NCI-H1417 treated with DMSO at 0.1 percent for 48 hours (cell line): ENCODE measurements around the gene MYO15B.
"Not testable (repeated sequence)": the region's sequence is repeated elsewhere in the genome, so short reads cannot be mapped to it uniquely, and the experiment has no call there.

Experiments
- DNase-seq: peaks from one replicate; lab custom pipeline; 2025; lab: John Stamatoyannopoulos, UW

The MYO15B gene

DNA sequence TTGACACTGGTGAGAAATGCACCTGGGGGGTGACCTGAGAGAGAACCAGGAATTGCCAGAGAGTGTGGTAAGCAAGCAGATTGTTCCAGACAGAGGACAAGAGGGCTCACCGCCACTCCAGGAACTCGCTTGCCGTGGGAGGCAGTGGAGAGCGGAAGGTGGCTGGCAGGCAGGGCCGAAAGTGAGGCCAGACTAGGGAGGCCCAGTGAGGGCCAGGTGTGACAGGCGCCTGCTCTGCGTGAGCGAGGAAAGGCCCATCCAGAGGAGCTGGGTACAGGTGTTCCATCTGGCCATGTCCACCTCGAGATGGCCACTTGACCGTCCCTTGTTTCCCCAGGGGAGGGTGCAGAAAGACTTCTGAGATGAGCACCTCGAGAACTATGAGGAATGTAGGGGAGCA is 11.9 kb upstream of the MYO15B start:
- DNase-seq: no peak

DNA sequence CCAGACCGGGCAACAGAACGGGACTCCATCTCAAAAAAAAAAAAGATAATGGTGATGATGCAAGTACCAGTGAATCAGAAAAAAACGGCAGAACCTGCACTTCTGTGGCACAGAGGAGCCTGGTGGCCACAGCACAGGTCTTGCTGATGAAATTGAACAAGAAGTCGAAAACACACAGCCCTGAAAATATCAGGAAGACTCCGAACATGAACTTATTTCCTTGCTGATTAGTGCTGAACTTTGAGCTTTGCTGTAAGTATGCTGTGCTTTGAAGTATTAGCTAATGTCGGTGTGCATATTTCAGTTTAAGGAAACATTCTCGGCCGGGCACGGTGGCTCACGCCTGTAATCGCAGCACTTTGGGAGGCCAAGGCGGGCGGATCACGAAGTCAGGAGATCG is 10.9 kb upstream of the MYO15B start:
- DNase-seq: no peak

DNA sequence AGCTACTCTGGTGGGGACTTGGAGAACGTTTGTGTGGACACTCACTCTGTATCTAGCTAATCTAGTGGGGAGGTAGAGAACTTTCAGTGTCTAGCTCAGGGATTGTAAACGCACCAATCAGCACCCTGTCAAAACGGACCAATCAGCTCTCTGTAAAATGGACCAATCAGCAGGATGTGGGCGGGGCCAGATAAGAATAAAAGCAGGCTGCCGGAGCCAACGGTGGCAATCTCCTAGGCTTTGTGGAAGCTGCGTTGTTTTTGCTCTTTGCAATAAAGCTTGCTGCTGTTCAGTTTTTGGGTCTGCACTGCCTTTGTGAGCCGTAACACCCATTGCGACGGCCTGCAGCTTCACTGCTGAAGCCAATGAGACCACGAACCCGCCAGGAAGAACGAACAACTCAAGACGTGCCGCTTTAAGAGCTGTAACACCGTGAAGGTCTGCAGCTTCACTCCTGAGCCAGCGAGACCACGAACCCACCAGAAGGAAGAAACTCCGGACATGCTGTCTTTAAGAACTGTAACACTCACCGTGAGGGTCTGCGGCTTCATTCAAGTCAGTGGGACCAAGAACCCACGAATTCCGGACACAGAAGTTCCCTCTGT is 6.4 kb upstream of the MYO15B start:
- not testable (repeated sequence) for DNase-seq

DNA sequence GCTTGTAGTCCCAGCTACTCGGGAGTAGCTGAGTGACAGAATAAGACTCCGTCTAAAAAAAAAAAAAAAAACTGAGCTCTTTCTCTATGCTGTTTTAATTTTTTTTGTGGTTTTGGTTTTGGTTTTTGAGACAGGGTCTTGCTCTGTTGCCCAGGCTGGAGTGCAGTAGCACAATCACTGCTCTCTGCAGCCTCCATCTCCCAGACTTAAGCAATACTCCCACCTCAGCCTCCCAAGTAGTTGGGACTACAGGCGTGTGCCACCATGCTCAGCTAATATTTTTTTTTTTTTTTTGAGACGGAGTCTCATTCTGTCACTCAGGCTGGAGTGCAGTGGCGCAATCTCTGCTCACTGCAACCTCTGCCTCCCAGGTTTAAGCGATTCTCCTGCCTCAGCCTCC is 4.4 kb upstream of the MYO15B start:
- DNase-seq: not testable (repeated sequence)

DNA sequence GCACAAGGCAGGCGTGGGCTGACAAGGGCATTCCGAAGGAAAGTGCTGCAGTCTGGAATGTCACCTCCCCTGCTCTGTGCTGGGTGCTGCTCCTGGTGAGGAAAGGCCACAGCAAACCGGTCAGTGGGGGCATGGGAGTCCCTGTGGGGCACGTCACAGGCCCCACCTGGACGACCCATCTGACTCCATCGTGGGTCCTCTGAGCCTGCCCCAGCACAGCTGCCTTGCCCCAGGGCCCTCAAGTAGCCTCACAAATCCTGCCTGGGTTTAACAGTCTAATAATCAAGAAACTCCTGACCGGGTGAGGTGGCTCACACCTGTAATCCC is 2.8 kb upstream of the MYO15B start:
- no peak for DNase-seq

DNA sequence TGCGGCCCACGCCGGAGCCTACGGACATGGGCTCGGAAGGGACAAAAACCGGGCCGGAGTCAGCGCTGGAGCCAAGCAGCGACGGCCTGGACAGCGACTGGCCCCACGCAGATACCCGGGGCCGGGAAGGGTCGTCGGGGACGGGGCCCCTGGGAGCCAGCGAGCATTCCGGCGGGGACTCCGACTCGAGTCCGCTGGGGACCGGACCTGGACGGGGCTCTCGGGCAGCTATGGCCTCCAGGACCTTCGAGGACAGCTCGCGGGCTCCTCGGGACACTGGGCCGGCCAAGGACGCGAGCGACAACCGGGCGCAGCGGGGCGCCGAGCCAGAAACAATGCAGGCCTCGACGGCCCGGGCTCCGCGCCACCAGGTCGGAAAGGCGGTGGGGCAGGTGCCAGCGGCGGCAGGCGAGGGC is 1.0 kb downstream of the MYO15B start:
- DNase-seq: no peak

DNA sequence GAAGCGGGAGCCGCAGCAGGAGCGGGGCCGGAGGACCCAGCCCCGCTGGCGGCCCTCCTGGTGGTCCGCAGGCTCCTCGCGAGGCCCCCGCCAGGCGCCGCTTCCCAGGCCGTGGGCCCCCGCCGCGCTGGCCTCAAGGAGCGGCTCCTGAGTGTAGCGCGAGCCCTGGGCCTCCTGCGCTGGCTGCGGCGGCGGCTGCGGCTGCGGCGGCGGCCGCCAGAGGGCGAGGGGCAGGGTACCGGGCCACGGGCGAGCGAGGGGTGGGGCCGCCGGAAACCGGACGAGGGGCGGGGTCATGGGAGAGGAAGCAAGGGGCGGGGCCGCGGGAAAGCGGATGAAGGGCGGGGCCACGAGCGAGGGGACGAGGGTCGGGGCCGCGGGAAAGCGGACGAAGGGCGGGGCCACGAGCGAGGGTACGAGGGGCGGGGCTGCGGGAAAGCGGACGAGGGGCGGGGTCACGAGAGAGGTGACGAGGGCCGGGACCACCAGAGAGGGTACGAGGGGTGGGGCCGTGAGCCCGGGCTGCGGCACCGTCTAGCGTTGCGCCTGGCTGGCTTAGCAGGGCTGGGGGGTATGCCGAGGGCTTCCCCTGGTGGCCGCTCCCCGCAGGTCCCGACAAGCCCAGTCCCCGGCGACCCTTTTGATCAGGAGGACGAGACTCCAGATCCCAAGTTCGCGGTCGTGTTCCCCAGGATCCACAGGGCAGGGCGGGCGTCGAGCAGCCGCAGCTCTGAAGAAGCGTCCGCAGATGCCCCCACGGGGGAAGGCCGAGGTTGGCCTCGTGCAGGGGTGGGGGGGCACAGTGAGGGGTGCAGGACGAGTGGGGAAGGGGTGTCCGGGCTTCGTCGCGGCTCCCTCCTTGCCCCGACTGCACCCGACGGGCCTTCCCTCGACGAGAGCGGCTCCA is 1.7 kb downstream of the MYO15B start:
- DNase-seq: peak; percentile 21

DNA sequence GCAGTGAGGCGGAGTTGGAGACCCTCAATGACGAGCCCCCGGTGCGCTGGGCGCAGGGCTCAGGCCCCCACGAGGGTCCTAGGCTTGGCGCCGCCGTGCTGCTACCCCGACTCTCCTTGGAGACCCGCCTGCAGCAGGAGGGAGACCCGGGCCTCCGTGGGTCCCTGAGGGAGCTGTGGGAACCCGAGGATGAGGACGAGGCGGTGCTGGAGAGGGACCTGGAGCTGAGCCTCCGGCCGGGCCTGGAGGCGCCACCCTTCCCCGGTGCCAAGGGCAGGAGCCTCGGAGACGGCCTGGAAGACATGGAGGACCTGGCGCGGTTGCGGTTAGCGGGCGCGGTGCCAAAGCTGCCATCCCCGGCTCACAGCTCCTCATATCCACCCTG is 2.3 kb downstream of the MYO15B start:
- DNase-seq: no peak

DNA sequence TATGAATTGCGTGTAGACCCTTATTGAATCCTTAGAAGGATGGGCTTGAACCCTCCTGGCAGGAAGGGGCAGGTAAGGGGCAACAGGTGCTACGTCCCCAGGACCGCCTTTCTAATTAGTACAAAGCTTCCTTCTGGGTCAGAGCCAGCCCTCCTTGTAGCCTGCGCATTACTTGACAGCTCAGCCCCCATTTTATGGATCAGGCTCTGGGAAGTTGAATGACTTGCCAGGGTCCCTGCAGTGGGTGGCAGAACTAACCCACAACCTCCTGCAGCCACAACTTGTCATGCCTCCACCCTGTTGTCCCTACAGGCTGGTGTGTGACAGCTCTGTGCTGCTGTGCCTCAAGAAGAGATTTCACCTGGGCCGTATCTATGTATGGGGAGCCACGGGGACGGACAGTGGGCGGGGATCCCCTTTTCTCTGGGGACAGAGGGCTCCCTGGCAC is 2.7 kb downstream of the MYO15B start:
- no peak for DNase-seq

DNA sequence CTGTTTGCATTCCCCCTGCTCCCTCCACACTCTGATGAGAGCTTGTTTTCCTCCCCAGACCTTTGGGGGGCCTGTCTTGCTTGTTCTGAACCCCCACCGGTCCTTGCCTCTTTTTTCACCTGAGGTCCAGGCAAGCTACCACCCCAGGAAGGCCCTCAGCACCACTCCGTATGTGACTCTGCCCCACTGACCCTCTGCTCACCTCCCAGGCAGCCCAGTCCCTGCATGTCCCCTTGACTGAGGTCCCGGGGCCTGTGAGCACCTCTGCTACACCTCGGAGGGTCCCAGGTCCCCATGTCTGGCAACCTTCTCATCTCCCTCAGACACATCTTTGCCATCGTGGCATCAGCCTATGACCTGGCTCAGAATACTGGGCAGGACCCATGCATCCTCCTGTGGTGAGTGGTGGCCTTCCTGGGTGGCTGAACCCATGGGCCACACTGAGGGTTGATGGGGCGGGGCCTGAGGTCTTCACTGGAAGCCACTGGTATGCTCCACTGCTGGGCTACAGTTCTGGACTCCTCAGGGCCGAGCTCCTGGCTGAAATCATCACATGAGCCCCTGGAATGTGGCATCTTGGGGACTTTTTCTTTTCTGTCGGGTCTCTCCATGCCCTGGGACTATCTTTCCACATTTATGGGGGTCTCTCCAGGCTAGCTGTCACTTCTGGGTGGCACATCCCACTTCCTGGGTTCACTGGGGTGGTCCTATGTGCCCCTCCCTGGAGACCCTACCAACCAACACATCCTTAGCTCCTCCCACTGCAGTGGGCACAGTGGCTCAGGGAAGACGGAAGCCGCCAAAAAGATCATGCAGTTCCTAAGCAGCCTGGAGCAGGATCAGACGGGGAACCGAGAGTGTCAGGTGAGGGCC is 3.5 kb downstream of the MYO15B start:
- no peak for DNase-seq

DNA sequence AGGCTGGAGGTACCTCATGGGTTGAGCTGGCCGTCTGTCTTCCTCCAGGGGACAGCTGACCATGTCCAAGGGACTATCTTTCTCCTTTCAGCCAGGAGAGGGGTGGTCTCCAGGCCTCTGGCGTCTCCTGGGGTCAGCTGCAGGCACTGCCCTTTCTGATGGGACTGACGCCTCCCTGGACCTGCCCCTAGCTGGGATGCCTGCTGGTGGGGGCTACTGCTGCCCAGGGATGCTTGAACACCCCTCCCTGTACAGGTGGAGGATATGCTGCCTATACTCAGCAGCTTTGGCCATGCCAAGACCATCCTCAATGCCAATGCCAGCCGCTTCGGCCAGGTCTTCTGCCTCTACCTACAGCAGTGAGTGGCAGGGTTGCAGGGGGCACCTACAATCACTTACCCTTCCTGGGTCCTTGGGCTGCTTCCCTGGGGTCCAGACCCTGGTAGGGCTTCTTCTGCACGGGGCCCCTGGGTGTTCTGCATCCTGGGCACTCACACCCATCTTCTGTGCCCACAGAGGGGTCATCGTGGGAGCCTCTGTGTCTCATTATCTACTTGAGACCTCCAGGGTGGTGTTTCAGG is 4.2 kb downstream of the MYO15B start:
- DNase-seq: no peak

DNA sequence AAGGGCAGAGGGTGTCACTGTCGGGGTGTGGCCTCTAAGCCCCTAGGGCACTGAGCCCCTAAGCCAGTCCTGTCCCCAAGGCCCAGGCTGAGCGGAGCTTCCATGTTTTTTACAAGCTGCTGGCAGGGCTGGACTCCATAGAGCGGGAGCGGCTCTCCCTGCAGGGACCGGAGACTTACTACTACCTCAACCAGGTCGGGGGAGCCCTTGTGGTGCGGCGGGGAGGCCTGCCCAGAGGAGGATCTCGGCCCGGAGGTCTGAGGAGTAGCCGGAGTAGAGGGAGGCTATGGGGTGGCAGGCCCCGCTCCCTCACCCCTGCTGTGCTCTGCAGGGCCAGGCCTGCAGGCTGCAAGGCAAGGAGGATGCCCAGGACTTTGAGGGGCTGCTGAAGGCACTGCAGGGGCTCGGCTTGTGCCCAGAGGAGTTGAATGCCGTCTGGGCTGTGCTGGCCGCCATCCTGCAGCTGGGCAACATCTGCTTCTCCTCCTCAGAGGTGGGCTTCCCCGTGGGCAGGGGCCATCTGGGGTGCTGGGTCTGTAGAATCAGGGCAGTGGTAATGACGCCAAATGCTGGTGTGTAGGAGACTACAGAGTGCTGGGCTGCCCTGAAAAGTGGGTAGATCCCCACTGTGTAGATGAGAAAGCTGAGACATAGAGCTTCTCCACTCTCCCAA is 4.9 kb downstream of the MYO15B start:
- no peak for DNase-seq

DNA sequence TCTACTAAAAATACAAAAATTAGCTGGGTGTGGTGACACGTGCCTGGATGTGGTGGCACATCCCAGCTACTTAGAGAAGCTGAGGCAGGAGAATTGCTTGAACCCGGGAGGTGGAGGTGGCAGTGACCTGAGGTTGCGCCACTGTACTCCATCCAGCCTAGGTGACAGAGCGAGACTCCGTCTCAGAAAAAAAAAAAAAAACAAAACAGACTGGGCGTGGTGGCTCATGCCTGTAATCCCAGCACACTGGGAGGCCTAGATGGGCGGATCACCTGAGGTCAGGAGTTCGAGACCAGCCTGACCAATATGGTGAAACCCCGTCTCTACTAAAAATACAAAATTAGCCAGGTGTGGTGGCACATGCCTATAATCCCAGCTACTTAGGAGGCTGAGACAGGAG is 5.8 kb downstream of the MYO15B start:
- not testable (repeated sequence) for DNase-seq

DNA sequence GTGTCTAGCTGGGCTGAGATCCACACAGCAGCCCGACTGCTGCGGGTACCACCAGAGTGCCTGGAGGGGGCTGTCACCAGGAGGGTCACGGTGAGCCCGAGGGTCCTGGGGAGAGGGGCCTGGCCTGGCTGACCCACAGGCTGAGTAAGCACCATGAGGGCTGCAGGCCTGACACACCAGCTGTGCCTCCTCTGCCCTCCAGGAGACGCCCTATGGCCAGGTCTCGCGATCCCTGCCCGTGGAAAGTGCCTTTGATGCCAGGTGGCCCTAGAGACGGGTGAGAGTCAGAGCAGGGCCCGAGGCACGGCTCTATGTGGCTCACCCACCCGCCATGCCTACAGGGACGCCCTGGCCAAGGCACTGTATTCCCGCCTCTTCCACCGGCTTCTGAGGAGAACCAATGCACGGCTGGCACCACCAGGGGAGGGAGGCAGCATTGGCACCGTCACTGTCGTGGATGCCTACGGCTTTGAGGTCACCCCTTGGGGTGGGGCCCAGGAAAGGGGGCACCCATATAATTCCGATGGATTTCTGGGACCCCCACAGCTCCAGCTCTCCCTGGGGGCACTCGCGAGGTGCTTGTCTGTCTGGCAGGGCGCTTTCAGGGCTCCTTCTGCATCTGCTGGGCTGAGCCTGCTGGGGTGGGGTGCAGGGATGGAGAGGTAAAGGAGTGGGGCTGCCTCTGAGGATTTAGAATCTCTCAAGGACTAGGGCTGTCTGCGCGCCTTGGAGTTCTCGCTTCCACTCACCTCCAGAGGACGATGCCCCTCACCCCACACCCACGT is 7.1 kb downstream of the MYO15B start:
- no peak for DNase-seq

DNA sequence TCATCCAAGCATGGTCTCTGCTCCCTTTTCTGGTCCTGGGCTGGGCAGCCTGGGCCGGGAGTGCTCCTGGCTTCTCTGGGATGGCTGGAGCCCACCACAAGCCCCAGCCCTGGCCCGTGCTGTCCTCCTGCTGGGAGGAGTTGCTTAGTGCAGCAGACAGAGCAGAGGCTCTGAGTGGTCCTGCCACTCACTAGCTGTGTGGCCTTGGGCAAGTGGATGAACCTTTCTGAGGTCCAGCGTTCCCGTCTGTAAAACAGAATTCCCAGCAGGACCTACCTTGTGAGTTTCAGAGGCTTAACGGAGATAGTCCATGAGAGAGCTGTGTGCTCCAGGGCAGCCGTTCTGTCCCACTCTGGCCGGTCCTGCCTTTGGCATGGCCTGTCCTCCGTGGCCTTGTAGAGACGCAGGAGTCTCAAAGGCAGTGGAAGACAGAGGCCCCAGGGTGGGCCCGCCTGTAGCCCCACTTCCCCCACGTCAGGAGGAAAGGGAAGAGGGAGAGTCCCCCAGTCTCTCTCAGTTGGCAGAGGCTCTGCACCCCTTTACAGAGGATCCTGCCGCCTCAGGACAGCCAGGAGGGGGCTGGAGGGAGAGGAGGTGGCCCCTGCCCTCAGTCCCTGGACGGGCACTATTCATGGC is 7.8 kb downstream of the MYO15B start:
- DNase-seq: no peak

DNA sequence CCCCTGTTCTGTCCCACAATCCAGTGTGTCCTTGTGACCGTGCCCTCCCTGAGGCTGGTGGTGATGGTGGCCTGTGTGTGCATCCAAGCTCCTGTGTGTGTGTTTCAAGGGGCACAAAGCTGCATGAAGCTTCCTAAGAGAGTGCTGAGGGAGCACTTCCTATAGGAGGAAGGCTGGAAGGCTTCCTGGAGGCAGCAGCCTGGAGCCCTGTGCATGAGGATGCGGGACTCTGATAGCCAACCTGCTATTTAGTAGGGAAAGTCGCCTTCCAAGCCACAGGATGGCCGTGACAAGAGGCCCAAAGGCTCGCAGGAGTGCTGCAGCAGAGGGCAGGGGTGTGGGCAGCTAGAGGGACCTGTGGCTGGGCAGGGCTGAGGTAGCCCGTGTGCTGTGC is 8.3 kb downstream of the MYO15B start:
- no peak for DNase-seq

DNA sequence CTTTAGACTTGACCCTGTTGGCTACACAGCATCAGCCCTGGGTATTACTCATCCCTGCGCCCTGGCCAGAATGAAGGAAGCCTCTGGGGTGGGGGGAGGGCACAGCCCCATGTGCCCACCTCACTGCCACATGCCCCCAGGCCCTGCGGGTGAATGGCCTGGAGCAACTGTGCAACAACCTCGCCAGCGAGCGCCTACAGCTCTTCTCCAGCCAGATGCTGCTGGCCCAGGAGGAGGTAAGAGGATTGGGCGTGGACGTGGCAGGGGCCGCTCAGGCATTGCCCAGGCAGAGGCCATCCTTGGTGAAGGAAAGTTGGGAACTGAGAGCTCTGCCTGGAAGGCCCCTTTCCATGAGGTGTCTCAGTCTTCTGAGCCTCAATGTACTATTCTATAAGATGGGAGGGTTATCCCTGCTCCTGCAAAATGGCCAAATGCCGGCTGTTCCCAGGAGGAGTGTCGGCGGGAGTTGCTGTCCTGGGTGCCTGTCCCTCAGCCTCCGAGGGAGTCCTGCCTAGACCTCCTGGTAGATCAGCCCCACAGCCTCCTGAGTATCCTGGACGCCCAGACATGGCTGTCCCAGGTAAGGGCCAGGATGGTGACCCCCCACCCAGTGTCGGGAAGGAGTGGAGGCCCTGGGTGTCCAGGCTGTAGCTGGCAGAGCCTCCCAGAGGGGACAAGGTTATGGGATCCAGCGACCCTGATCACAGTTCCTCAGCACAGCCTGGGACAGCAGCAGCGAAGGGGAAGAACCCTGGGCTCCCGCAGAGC is 8.9 kb downstream of the MYO15B start:
- DNase-seq: no peak

DNA sequence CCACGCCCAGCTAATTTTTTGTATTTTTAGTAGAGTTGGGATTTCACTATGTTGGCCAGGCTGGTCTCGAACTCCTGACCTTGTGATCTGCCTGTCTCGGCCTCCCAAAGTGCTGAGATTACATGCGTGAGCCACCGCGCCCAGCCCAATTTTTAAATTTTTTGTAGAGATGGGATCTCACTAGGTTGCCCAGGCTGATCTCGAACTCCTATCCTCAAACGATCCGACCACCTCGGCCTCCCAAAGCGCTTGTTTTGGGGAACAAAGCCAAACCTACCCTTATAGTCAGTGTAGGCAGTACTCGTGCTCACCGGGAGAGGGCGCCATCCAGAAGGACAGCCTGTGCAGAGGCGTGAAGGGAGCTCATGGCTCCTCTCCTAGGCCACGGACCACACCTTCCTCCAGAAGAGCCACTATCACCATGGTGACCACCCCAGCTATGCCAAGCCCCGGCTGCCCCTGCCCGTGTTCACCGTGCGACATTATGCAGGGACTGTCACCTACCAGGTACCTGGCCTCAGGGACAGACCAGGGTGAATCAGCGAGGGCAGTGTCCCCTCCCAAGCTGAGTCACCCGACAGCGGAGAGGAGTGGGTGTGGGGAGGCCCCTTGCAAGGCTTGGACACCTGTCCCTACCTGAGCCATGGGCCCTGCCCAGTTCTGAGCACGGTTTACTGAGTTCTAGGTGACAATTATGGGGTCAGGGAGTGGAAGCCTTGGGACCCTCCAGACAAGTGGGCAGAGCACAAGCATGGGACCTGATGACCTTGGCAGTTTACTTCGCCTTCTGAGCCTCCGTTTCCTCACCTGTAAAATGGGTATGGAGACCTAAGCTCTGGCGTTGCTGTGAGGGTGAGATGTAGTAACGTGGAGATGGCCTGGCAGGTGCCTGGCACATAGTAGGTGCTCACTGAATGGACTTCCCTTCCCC is 13.7 kb downstream of the MYO15B start:
- no peak for DNase-seq

DNA sequence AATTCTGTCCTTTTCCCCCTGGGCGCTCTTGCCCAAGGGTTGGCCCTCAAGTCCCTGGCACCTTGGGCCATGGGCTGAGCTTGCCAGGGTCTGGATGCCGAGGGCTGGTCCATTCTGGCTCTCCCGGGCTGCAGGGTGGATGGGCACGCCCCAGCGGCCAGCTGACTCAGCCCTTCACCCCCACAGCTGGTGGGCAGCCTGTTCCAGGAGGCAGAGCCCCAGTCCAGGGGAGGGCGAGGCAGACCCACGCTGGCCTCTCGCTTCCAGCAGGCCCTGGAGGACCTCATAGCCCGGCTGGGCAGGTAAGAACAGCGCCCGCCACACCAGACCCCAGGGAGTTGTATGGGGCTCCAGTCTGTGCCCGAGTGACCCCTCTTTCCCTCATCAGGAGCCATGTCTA is 15.0 kb downstream of the MYO15B start:
- no peak for DNase-seq
